Smooth muscle cell (in vitro differentiated cells): ENCODE results near the gene SOX18. TPM values are rescaled to one million over a fixed set of nuclear protein-coding genes. Genes with fewer than 3 reads are reported as not detected.

Experiments
- DNase-seq: peaks from one replicate; lab custom pipeline; 2025; ENCODE audit not compliant: unreplicated experiment; lab: John Stamatoyannopoulos, UW
- H2AFZ ChIP-seq: fragments of 200-600 bp; sonication (generic); 2 replicates; pipeline ENCODE4 v1.6.0; 2016; ENCODE audit warnings: antibody characterized with exemption, low read depth, mild to moderate bottlenecking
- H3F3A ChIP-seq: fragments of 200-600 bp; sonication (generic); 2 replicates; pipeline ENCODE4 v1.6.0; 2017; ENCODE audit warnings: antibody characterized with exemption, low read depth
- H3K27ac ChIP-seq: fragments of 200-600 bp; sonication (generic); 2 replicates; pipeline ENCODE4 v1.5.1; 2016; ENCODE audit warnings: low read depth, mild to moderate bottlenecking
- H3K27me3 ChIP-seq: fragments of 200-600 bp; sonication (generic); 2 replicates; pipeline ENCODE4 v1.6.1; 2016; ENCODE audit warnings: low read depth, mild to moderate bottlenecking
- H3K36me3 ChIP-seq: fragments of 200-600 bp; sonication (generic); 2 replicates; pipeline ENCODE4 v1.5.1; 2016; ENCODE audit warnings: low read depth
- H3K4me1 ChIP-seq: fragments of 200-600 bp; sonication (generic); 2 replicates; pipeline ENCODE4 v1.5.1; 2016; ENCODE audit warnings: low read depth
- H3K4me2 ChIP-seq: fragments of 200-600 bp; sonication (generic); 2 replicates; pipeline ENCODE4 v1.6.0; 2016; ENCODE audit warnings: mild to moderate bottlenecking
- H3K4me3 ChIP-seq: fragments of 200-600 bp; sonication (generic); 2 replicates; pipeline ENCODE4 v1.5.1; 2016; ENCODE audit warnings: mild to moderate bottlenecking
- H3K79me2 ChIP-seq: fragments of 200-600 bp; sonication (generic); 2 replicates; pipeline ENCODE4 v1.6.0; 2016; ENCODE audit warnings: low read depth, mild to moderate bottlenecking
- H3K9ac ChIP-seq: fragments of 200-600 bp; sonication (generic); 2 replicates; pipeline ENCODE4 v1.6.0; 2016; ENCODE audit warnings: low read depth
- H3K9me3 ChIP-seq: fragments of 200-600 bp; sonication (generic); replicated peaks from 2 replicates; pipeline ENCODE4 v1.5.1; 2016; ENCODE audit warnings: low read depth
- H4K20me1 ChIP-seq: fragments of 200-600 bp; sonication (generic); 2 replicates; pipeline ENCODE4 v1.6.0; 2016; ENCODE audit warnings: low read depth
- CTCF ChIP-seq: fragments of 200-600 bp; sonication (generic); IDR thresholded peaks from 2 replicates; pipeline ENCODE4 v1.5.1; 2017; ENCODE audit warnings: borderline replicate concordance, mild to moderate bottlenecking, antibody characterized with exemption; ENCODE audit not compliant: insufficient read depth, poor library complexity, severe bottlenecking
- WGBS: methylation state at CpG from one replicate; pipeline ENCODE4 v1.1.7; 2016; ENCODE audit warnings: low lambda C conversion rate; 5-methylcytosine and 5-hydroxymethylcytosine counted together
- polyA plus RNA-seq: library from polyadenylated mRNA; unstranded; fragments of >200 nt; fragmentation: Nextera tagmentation; extraction: Ambion mirVana; gene quantifications from 2 replicates; pipeline ENCODE4 v1.2.1, GENCODE V29; 2016
- total RNA-seq: library from RNA; depleted of rRNA; stranded (reverse); fragments of >200 nt; gene quantifications from 2 replicates; pipeline ENCODE4 v1.2.3, GENCODE V29; 2014

The SOX18 gene
- total and polyA plus RNA-seq, 2 experiments from 2014 or later, result 0.54 to 9.7 TPM

GRCh38 chr20:64041040-64041780, 8.2 kb downstream of the SOX18 start:
- Histone ChIP-seq H3K4me3 (no peak overlapping the region), H3K36me3 (no peaks in the 10 kb centered on the region), H3K27ac (no peak overlapping the region), H3K9ac (no peak overlapping the region), H3K4me2 (peak overlapping the region; percentile 97), H2AFZ (no peak overlapping the region), H3K4me1 (peaks cover 10% of the 10 kb centered on the region), H3K79me2 (no peaks in the 10 kb centered on the region), H3F3A (peaks cover 6% of the 10 kb centered on the region), H4K20me1 (no peaks in the 10 kb centered on the region), H3K9me3 (no peaks in the 10 kb centered on the region), H3K27me3 (peaks cover 41% of the 10 kb centered on the region)
- TF ChIP-seq CTCF, result no peak
- DNase-seq, result no peak
- 78% methylated on average over 15 of the region's 15 CpGs for WGBS

DNA sequence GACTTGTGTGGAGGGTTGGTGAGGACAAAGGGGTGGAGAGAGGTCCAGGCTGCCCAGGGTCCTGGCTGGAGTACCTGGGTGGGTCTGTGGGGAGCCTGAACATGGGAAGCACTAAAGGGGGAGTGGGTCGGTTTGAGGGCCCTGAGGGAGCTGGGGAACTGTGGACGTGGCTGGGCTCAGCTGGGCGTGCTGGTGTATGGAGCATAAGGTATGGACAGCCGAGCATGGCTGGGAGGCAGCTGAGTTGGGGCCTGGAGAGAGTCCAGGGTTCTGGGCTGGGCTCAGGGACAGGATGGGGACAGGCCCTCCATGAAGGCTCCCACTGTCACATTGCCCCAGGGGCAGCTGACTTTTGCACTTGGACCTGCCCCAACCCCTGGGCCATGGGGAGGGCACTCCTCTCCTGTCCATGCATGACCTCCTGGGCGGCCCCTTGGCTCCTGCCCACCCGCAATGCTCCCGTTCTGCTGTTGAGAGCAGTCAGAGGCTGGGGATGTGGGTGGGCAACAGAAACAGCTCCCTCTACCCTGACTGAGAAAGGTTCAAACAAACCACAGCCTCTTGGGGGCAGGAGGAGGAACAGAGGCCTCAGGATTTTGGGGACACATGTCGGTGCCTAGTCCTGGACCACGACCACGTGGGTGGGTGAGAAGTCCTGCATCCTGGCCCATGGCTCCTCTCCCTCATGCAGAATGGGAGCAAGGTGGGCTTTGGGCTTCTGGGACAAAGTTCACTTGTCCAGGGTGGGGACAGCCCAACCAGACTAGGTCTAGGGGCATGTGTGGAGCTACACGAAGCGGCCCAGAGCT, 9.0 kb downstream of the SOX18 start:
- no peak for TF ChIP-seq CTCF
- H3K27ac ChIP-seq, result no peak overlapping the region
- no peak for DNase-seq
- H3K79me2 ChIP-seq, result no peaks in the 10 kb centered on the region
- H3F3A ChIP-seq, result peaks cover 6% of the 10 kb centered on the region
- WGBS, result 87% methylated on average over 12 of the region's 12 CpGs
- H3K9ac ChIP-seq, result no peak overlapping the region
- peaks cover 10% of the 10 kb centered on the region for H3K4me1 ChIP-seq
- no peak overlapping the region for H2AFZ ChIP-seq
- H3K27me3 ChIP-seq, result peaks cover 41% of the 10 kb centered on the region
- H3K4me3 ChIP-seq, result no peak overlapping the region
- no peaks in the 10 kb centered on the region for H4K20me1 ChIP-seq
- H3K9me3 ChIP-seq, result no peaks in the 10 kb centered on the region
- H3K36me3 ChIP-seq, result no peaks in the 10 kb centered on the region
- H3K4me2 ChIP-seq, result no peak overlapping the region

GRCh38 chr20:64039293-64040160, 9.9 kb downstream of the SOX18 start:
- Histone ChIP-seq H2AFZ (no peak overlapping the region), H4K20me1 (no peaks in the 10 kb centered on the region), H3K36me3 (no peaks in the 10 kb centered on the region), H3K4me3 (peak overlapping the region; percentile 67), H3K9me3 (no peaks in the 10 kb centered on the region), H3K4me1 (peaks cover 10% of the 10 kb centered on the region), H3K27me3 (peaks cover 41% of the 10 kb centered on the region), H3F3A (peaks cover 6% of the 10 kb centered on the region), H3K79me2 (no peaks in the 10 kb centered on the region), H3K27ac (no peak overlapping the region), H3K4me2 (peak overlapping the region; percentile 95), H3K9ac (no peak overlapping the region)
- no peak for TF ChIP-seq CTCF
- DNase-seq, result no peak
- 24% methylated on average over 16 of the region's 17 CpGs for WGBS
